Astrocyte of the spinal cord (primary cell): ENCODE data around the gene FARP1.

Source experiments
- DNase-seq: peaks from one replicate; pipeline ENCODE4 v3.0.0; 2011; ENCODE audit warnings: low read depth, low spot score
- H3K4me3 ChIP-seq: 2 replicates; pipeline ENCODE4 v1.5.1; 2011; ENCODE audit warnings: low read depth, mild to moderate bottlenecking, low read length, moderate library complexity
- in situ Hi-C: cut with HindIII; loops from 2 replicates; pipeline ENCODE4 v1.10.0; 2017; ENCODE audit warnings: low sequenced_read_pairs
- TF ChIP-seq, protein P1 (sequence below): IDR thresholded peaks from 2 replicates; pipeline ENCODE4 v1.5.1; 2012; ENCODE audit warnings: low read depth, mild to moderate bottlenecking, low read length, inconsistent platforms

FARP1 gene

GRCh38 chr13:98242403-98242802 is 99.5 kb downstream of the FARP1 start:
- TF ChIP-seq, protein P1, sequence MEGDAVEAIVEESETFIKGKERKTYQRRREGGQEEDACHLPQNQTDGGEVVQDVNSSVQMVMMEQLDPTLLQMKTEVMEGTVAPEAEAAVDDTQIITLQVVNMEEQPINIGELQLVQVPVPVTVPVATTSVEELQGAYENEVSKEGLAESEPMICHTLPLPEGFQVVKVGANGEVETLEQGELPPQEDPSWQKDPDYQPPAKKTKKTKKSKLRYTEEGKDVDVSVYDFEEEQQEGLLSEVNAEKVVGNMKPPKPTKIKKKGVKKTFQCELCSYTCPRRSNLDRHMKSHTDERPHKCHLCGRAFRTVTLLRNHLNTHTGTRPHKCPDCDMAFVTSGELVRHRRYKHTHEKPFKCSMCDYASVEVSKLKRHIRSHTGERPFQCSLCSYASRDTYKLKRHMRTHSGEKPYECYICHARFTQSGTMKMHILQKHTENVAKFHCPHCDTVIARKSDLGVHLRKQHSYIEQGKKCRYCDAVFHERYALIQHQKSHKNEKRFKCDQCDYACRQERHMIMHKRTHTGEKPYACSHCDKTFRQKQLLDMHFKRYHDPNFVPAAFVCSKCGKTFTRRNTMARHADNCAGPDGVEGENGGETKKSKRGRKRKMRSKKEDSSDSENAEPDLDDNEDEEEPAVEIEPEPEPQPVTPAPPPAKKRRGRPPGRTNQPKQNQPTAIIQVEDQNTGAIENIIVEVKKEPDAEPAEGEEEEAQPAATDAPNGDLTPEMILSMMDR, result no peak
- no peak overlapping the region for H3K4me3 ChIP-seq
- no peak for DNase-seq
- in situ Hi-C loops, result no loop called here

GRCh38 chr13:98243929-98244272 is 101.0 kb downstream of the FARP1 start:
- TF ChIP-seq, protein P1, result no peak
- no peak for DNase-seq
- H3K4me3 ChIP-seq, result no peak overlapping the region
- in situ Hi-C loops, result no loop called here

- TF ChIP-seq, protein P1, result no peak
- no peak overlapping the region for H3K4me3 ChIP-seq
- DNase-seq, result no peak
- in situ Hi-C loops, result no loop called here
Measured at GRCh38 chr13:98246538-98247172, 103.8 kb downstream of the FARP1 start.

- TF ChIP-seq, protein P1, result no peak
- no peak for DNase-seq
- no peak overlapping the region for H3K4me3 ChIP-seq
- in situ Hi-C loops, result no loop called here
Measured at GRCh38 chr13:98251708-98252107, 108.8 kb downstream of the FARP1 start.

DNA sequence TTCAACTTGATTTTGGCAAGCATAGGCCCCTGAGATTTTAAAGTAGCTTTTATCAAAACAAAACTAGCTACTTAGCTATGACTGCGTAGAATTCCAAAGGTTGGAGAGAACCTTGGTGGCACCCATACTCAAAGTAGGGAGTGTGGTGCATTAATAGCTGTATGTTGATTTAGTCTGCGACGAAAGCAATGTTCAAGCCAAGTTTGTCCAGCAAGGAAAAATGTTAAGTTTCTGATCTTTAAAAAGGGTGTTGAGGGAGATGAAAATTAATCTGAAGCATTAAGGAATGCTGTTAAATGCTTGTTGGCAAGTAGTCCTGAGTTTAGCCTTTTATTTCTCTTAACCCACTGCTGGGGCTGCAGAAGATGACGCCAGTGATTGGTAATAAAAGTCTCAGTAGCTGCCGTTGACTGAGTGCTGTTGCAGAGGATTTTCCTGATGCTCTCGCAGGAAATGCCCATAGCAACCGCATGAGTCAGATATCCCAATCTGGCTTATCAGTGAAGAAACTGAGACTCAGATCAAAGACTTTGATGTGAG is 110.1 kb downstream of the FARP1 start:
- peak; percentile 78 for DNase-seq
- TF ChIP-seq, protein P1, result no peak
- in situ Hi-C loops, result no loop called here
- no peak overlapping the region for H3K4me3 ChIP-seq

DNA sequence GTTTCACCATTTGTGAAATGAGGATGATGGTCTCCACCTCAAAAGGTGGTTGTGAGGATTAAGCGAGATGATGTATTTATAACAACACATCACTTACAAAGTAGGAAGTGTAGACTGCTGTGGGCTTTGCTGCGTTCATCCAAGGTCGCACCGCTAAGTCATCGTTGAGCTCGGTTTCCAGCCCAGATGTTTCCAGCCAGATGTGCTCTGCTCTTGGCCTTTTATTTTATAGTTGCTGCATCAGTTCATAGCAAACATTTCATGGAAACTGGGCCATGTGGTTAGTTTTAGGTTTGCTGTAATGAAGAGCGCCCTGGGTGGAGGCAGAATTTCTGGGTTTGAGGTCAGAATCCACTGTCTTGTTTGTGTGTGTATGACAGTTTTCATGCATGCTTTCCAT is 110.6 kb downstream of the FARP1 start:
- H3K4me3 ChIP-seq, result no peak overlapping the region
- TF ChIP-seq, protein P1, result no peak
- in situ Hi-C loops, result no loop called here
- no peak for DNase-seq
